Measurements from ENCODE around the gene NOL8.

Gene NOL8

GRCh38 chr9:92312887-92313623 is 12.1 kb downstream of the NOL8 start:
- DNase-seq (ENCODE audit: low spot score) (no peak), FAIRE-seq (no peak)

- DNase-seq (ENCODE audit: low spot score) (no peak), FAIRE-seq (no peak)
Observed at GRCh38 chr9:92310562-92310961, 14.6 kb downstream of the NOL8 start.

GRCh38 chr9:92308893-92309292 is 16.3 kb downstream of the NOL8 start:
- DNase-seq (ENCODE audit: low spot score) (no peak), FAIRE-seq (no peak)

GRCh38 chr9:92300936-92301335 is 24.2 kb downstream of the NOL8 start:
- FAIRE-seq (no peak), DNase-seq (ENCODE audit: low spot score) (no peak)

GRCh38 chr9:92299116-92299515 is 26.0 kb downstream of the NOL8 start:
- no peak for DNase-seq (ENCODE audit: low spot score)
- FAIRE-seq = no peak

GRCh38 chr9:92298036-92298435 is 27.1 kb downstream of the NOL8 start:
- FAIRE-seq (no peak), DNase-seq (ENCODE audit: low spot score) (no peak)

- FAIRE-seq (no peak), DNase-seq (ENCODE audit: low spot score) (no peak)
Observed at GRCh38 chr9:92297611-92298010, 27.5 kb downstream of the NOL8 start.

GRCh38 chr9:92295827-92296258 is 29.3 kb downstream of the NOL8 start:
- FAIRE-seq = no peak
- DNase-seq (ENCODE audit: low spot score) = no peak

- no peak for FAIRE-seq
- no peak for DNase-seq (ENCODE audit: low spot score)
Observed at GRCh38 chr9:92295240-92295790, 29.8 kb downstream of the NOL8 start.

- DNase-seq (ENCODE audit: low spot score) = no peak
- no peak for FAIRE-seq
Observed at GRCh38 chr9:92294297-92294676, 30.9 kb downstream of the NOL8 start.

GRCh38 chr9:92293452-92294296 is 31.5 kb downstream of the NOL8 start, which contains the start of gene IARS1:
TSS of gene IARS1 (minus strand) at chr9:92293697. CDS start at chr9:92289419, 4,278 bp downstream.
- peak; percentile 99 for DNase-seq (ENCODE audit: low spot score)
- peak; percentile 96 for FAIRE-seq

- FAIRE-seq (no peak), DNase-seq (ENCODE audit: low spot score) (no peak)
Observed at GRCh38 chr9:92293075-92293354, 32.1 kb downstream of the NOL8 start.

- no peak for FAIRE-seq
- no peak for DNase-seq (ENCODE audit: low spot score)
Observed at GRCh38 chr9:92292338-92293074, 32.6 kb downstream of the NOL8 start.

- DNase-seq (ENCODE audit: low spot score) (no peak), FAIRE-seq (no peak)
Observed at GRCh38 chr9:92291577-92291976, 33.6 kb downstream of the NOL8 start.

GRCh38 chr9:92290785-92291429 is 34.2 kb downstream of the NOL8 start:
- DNase-seq (ENCODE audit: low spot score) (no peak), FAIRE-seq (no peak)

- no peak for DNase-seq (ENCODE audit: low spot score)
- no peak for FAIRE-seq
Observed at GRCh38 chr9:92289708-92290390, 35.3 kb downstream of the NOL8 start.

GRCh38 chr9:92279302-92279701 is 45.8 kb downstream of the NOL8 start:
- no peak for FAIRE-seq
- no peak for DNase-seq (ENCODE audit: low spot score)

GRCh38 chr9:92278110-92278509 is 47.0 kb downstream of the NOL8 start:
- FAIRE-seq = no peak
- DNase-seq (ENCODE audit: low spot score) = no peak

- FAIRE-seq (no peak), DNase-seq (ENCODE audit: low spot score) (no peak)
Observed at GRCh38 chr9:92276331-92277032, 48.7 kb downstream of the NOL8 start.

- DNase-seq (ENCODE audit: low spot score) (no peak), FAIRE-seq (no peak)
Observed at GRCh38 chr9:92275541-92275940, 49.6 kb downstream of the NOL8 start.
